ENCODE measurements around the gene MAGI3.
"Not testable (repeated sequence)": the region's sequence is repeated elsewhere in the genome, so short reads cannot be mapped to it uniquely, and the experiment has no call there.

Gene MAGI3

DNA sequence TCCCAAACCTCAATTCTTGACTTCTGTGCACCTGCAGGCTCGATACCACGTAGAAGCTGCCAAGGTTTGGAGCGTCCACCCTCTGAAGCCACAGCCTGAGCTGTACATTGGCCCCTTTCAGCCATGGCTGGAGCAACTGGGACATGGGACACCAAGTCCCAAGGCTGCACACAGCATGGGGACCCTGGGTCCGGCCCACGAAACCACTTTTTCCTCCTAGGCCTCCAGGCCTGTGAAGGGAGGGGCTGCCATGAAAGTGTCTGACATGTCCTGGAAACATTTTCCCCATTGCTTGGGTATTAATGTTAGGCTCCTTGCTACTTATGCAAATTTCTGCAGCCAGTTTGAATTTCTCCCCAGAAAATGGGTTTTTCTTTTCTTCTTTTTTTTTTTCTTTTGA lies 328.3 kb downstream of the MAGI3 start:
- not testable (repeated sequence) for H3K4me3 ChIP-seq (ENCODE audit: low read length); H3K4me1 ChIP-seq (ENCODE audit: control insufficient read depth, insufficient read depth, low read length); H3K27ac ChIP-seq (ENCODE audit: low read length); H3K9me3 ChIP-seq (ENCODE audit: control insufficient read depth, insufficient read depth, low read length); H3K27me3 ChIP-seq (ENCODE audit: control insufficient read depth, insufficient read depth, low read length); H3K36me3 ChIP-seq (ENCODE audit: control insufficient read depth, insufficient read depth, low read length); DNase-seq (ENCODE audit: low read depth, low spot score)
- no CpG with 5 or more reads among the region's 5 CpGs for WGBS (ENCODE audit: insufficient coverage, insufficient read length)

DNA sequence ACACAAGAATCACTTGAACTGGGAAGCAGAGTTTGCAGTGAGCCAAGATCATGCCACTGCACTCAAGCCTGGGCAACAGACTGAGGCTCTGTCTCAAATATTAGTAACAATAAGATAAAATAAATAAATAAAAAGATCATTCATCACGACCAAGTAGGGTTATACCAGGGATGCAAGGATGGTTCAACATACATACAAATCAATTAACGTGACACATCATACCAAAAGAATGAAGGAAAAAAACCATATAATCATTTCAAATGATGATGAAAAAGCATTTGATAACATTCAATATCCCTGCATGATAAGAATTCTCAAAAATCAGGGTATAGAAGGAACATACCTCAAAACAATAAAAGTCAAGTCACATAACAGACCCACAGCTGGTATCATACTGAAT lies 330.7 kb downstream of the MAGI3 start:
- Histone ChIP-seq H3K4me1 (ENCODE audit: control insufficient read depth, insufficient read depth, low read length) (no peaks in the 10 kb centered on the region), H3K4me3 (ENCODE audit: low read length) (no peak overlapping the region), H3K9me3 (ENCODE audit: control insufficient read depth, insufficient read depth, low read length) (peaks cover 4% of the 10 kb centered on the region), H3K36me3 (ENCODE audit: control insufficient read depth, insufficient read depth, low read length) (0 out of 2 replicates have a peak, but pooled peaks cover 3% of the 10 kb centered on the region), H3K27me3 (ENCODE audit: control insufficient read depth, insufficient read depth, low read length) (no peaks in the 10 kb centered on the region), H3K27ac (ENCODE audit: low read length) (no peak overlapping the region)
- WGBS (ENCODE audit: insufficient coverage, insufficient read length) = no CpG with 5 or more reads among the region's 2 CpGs
- no peak for DNase-seq (ENCODE audit: low read depth, low spot score)

DNA sequence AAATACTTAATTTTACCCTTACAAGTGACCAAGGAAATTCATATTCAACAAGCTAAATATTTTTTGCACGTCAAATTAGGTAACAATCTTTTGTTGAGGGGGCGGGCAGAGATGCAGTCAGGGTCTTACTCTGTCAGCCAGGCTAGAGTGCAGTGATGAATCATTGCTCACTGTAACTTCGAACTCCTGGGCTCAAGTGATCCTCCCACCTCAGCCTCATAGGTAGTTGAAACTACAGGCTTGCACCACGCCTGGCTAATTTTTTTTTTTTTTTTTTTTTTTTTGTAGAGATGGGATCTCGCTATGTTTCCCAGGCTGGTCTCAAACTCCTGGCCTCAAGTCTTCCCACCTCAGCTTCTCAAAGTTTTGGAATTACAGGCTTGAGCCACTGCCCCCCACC lies 342.5 kb downstream of the MAGI3 start:
- no peak for DNase-seq (ENCODE audit: low read depth, low spot score)
- no peak overlapping the region for H3K4me3 ChIP-seq (ENCODE audit: low read length)
- no CpG with 5 or more reads among the region's 5 CpGs for WGBS (ENCODE audit: insufficient coverage, insufficient read length)
- no peaks in the 10 kb centered on the region for H3K27me3 ChIP-seq (ENCODE audit: control insufficient read depth, insufficient read depth, low read length)
- no peaks in the 10 kb centered on the region for H3K9me3 ChIP-seq (ENCODE audit: control insufficient read depth, insufficient read depth, low read length)
- no peaks in the 10 kb centered on the region for H3K4me1 ChIP-seq (ENCODE audit: control insufficient read depth, insufficient read depth, low read length)
- no peaks in the 10 kb centered on the region; the same call in 1 of the 2 replicates for H3K36me3 ChIP-seq (ENCODE audit: control insufficient read depth, insufficient read depth, low read length)
- no peak overlapping the region for H3K27ac ChIP-seq (ENCODE audit: low read length)

DNA sequence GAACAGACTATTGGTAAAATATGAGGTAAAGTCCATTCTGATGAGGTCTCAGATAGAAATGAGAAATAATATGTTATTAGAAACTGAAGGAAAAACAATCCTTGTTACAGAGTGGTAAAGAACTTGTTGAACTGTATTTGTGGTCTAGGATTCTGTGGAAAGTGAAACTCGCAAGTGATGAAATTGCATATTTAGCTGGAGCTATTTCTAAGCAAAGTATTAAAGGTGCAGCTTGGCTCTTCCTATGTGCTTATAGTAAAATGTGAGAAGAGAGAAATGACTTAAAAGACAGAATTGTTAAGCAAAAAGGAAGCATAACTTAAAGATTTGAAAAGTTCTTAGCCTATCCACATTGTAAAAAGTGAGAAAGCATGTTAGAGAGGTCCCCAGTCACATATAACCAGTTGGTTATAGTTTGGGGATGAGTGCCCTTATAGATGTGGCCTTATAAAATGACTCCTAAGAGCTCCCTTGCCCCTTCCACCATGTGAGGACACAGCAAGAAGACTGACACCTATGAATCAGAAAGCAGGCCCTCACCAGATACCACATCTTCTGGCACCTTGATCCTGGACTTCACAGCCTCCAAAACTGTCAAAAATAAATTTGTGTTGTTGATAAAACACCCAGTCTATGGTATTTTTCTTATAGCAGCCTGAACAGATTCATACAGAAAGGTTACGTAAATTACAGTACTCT lies 344.2 kb downstream of the MAGI3 start:
- no peak for DNase-seq (ENCODE audit: low read depth, low spot score)
- no CpG with 5 or more reads among the region's 2 CpGs for WGBS (ENCODE audit: insufficient coverage, insufficient read length)
- no peaks in the 10 kb centered on the region; the same call in 1 of the 2 replicates for H3K36me3 ChIP-seq (ENCODE audit: control insufficient read depth, insufficient read depth, low read length)
- H3K9me3 ChIP-seq (ENCODE audit: control insufficient read depth, insufficient read depth, low read length) = no peaks in the 10 kb centered on the region
- H3K27me3 ChIP-seq (ENCODE audit: control insufficient read depth, insufficient read depth, low read length) = no peaks in the 10 kb centered on the region
- H3K4me3 ChIP-seq (ENCODE audit: low read length) = no peak overlapping the region
- no peaks in the 10 kb centered on the region for H3K4me1 ChIP-seq (ENCODE audit: control insufficient read depth, insufficient read depth, low read length)
- H3K27ac ChIP-seq (ENCODE audit: low read length) = no peak overlapping the region

Measured in iPS DF 6.9 (cell line).